SK-N-SH treated with all-trans-retinoic acid at 6 μM for 48 hours (cell line): ENCODE results near the gene FBXW12.

Source experiments
- ATAC-seq: fragments of 200-7000 bp; cut with Tn5 transposase; 3 replicates; pipeline ENCODE4 v1.9.1; 2020; ENCODE audit warnings: mild to moderate bottlenecking, moderate library complexity
- ARNTL ChIP-seq: fragments of 450-650 bp; formaldehyde crosslinking; IDR thresholded peaks from 2 replicates; pipeline ENCODE4 v1.5.0; 2020; ENCODE audit warnings: low read depth, mild to moderate bottlenecking, moderate library complexity, borderline replicate concordance
- BACH2 ChIP-seq: fragments of 250-450 bp; sonication (Bioruptor Pico); IDR thresholded peaks from 2 replicates; pipeline ENCODE4 v1.9.0; 2021; ENCODE audit warnings: mild to moderate bottlenecking, borderline replicate concordance
- CREB5 ChIP-seq: fragments of 250-450 bp; sonication (Bioruptor Pico); IDR thresholded peaks from 2 replicates; pipeline ENCODE4 v1.5.1; 2020; ENCODE audit warnings: low read depth, mild to moderate bottlenecking, moderate library complexity
- CSDC2 ChIP-seq: fragments of 250-450 bp; sonication (Bioruptor Pico); IDR thresholded peaks from 2 replicates; pipeline ENCODE4 v1.5.0; 2020; ENCODE audit warnings: mild to moderate bottlenecking, moderate library complexity
- CSRNP3 ChIP-seq: fragments of 250-450 bp; sonication (Bioruptor Pico); IDR thresholded peaks from 2 replicates; pipeline ENCODE4 v1.5.1; 2021; ENCODE audit warnings: mild to moderate bottlenecking, moderate library complexity
- ESRRG ChIP-seq: fragments of 250-450 bp; sonication (Bioruptor Pico); IDR thresholded peaks from 2 replicates; pipeline ENCODE4 v1.6.1; 2021; ENCODE audit warnings: mild to moderate bottlenecking
- ISL1 ChIP-seq: fragments of 250-450 bp; sonication (Bioruptor Pico); IDR thresholded peaks from 2 replicates; pipeline ENCODE4 v2.1.2; 2022; ENCODE audit warnings: mild to moderate bottlenecking, moderate library complexity
- OSR1 ChIP-seq: fragments of 250-450 bp; sonication (Bioruptor Pico); IDR thresholded peaks from 2 replicates; pipeline ENCODE4 v1.8.0; 2022; ENCODE audit warnings: moderate library complexity, mild to moderate bottlenecking, inconsistent platforms
- PATZ1 ChIP-seq: fragments of 250-450 bp; sonication (Bioruptor Pico); IDR thresholded peaks from 2 replicates; pipeline ENCODE4 v1.8.0; 2020; ENCODE audit warnings: mild to moderate bottlenecking, moderate library complexity, borderline replicate concordance
- POU6F1 ChIP-seq: fragments of 250-450 bp; sonication (Bioruptor Pico); IDR thresholded peaks from 2 replicates; pipeline ENCODE4 v1.8.0; 2021; ENCODE audit warnings: low read depth, mild to moderate bottlenecking, moderate library complexity, borderline replicate concordance
- PPARA ChIP-seq: fragments of 250-450 bp; sonication (Bioruptor Pico); IDR thresholded peaks from 2 replicates; pipeline ENCODE4 v1.5.0; 2020; ENCODE audit warnings: mild to moderate bottlenecking, borderline replicate concordance
- RARB ChIP-seq: fragments of 250-450 bp; sonication (Bioruptor Pico); IDR thresholded peaks from 2 replicates; pipeline ENCODE4 v1.8.0; 2021; ENCODE audit warnings: mild to moderate bottlenecking, moderate library complexity
- SNAI2 ChIP-seq: fragments of 250-450 bp; sonication (Bioruptor Pico); IDR thresholded peaks from 2 replicates; pipeline ENCODE4 v1.5.0; 2020; ENCODE audit warnings: mild to moderate bottlenecking, moderate library complexity
- TCF4 ChIP-seq: fragments of 250-450 bp; sonication (Bioruptor Pico); IDR thresholded peaks from 2 replicates; pipeline ENCODE4 v1.8.0; 2021; ENCODE audit warnings: mild to moderate bottlenecking, moderate library complexity, borderline replicate concordance
- TOX ChIP-seq: fragments of 250-450 bp; sonication (Bioruptor Pico); IDR thresholded peaks from 2 replicates; pipeline ENCODE4 v1.8.0; 2021; ENCODE audit warnings: mild to moderate bottlenecking, moderate library complexity, borderline replicate concordance
- TSHZ2 ChIP-seq: fragments of 250-450 bp; sonication (Bioruptor Pico); IDR thresholded peaks from 2 replicates; pipeline ENCODE4 v1.5.0; 2020; ENCODE audit warnings: mild to moderate bottlenecking, moderate library complexity
- ZC3H10 ChIP-seq: fragments of 250-450 bp; sonication (Bioruptor Pico); IDR thresholded peaks from 2 replicates; pipeline ENCODE4 v1.5.1; 2021; ENCODE audit warnings: mild to moderate bottlenecking, moderate library complexity
- ZFP3 ChIP-seq: fragments of 250-450 bp; sonication (Bioruptor Pico); IDR thresholded peaks from 2 replicates; pipeline ENCODE4 v1.5.0; 2020; ENCODE audit warnings: mild to moderate bottlenecking, moderate library complexity
- ZFP30 ChIP-seq: fragments of 450-650 bp; formaldehyde crosslinking; IDR thresholded peaks from 2 replicates; pipeline ENCODE4 v1.5.0; 2022; ENCODE audit warnings: mild to moderate bottlenecking, moderate library complexity
- ZNF565 ChIP-seq: fragments of 450-650 bp; formaldehyde crosslinking; conservative IDR thresholded peaks from 2 replicates; pipeline ENCODE4 v1.5.0; 2020; ENCODE audit warnings: low read depth, mild to moderate bottlenecking, moderate library complexity
- ZNF70 ChIP-seq: fragments of 450-650 bp; formaldehyde crosslinking; IDR thresholded peaks from 2 replicates; pipeline ENCODE4 v1.5.0; 2020; ENCODE audit warnings: mild to moderate bottlenecking, moderate library complexity
- ZNF8 ChIP-seq: fragments of 450-650 bp; formaldehyde crosslinking; IDR thresholded peaks from 2 replicates; pipeline ENCODE4 v1.5.0; 2020; ENCODE audit warnings: mild to moderate bottlenecking, moderate library complexity

Gene FBXW12

GRCh38 chr3:48353987-48354386 lies 18.0 kb upstream of the FBXW12 start (continued):
- no peak for TF ChIP-seq ZFP3 (CRISPR knock-in tag)

- no peak for ATAC-seq
- TF ChIP-seq SNAI2 (CRISPR knock-in tag): no peak
- no peak for TF ChIP-seq ZFP30 (CRISPR knock-in tag)
- TF ChIP-seq BACH2 (CRISPR knock-in tag): no peak
- TF ChIP-seq PATZ1 (CRISPR knock-in tag): no peak
- no peak for TF ChIP-seq ZC3H10
- no peak for TF ChIP-seq CSRNP3 (CRISPR knock-in tag)
- no peak for TF ChIP-seq ARNTL (CRISPR knock-in tag)
- no peak for TF ChIP-seq ZNF8 (CRISPR knock-in tag)
- no peak for TF ChIP-seq OSR1 (CRISPR knock-in tag)
- TF ChIP-seq PPARA (CRISPR knock-in tag): no peak
- no peak for TF ChIP-seq CSDC2 (CRISPR knock-in tag)
- no peak for TF ChIP-seq ZFP3 (CRISPR knock-in tag)
- no peak for TF ChIP-seq TSHZ2 (CRISPR knock-in tag)
- TF ChIP-seq TCF4 (CRISPR knock-in tag): no peak
- no peak for TF ChIP-seq ZNF70
- TF ChIP-seq POU6F1 (CRISPR knock-in tag): no peak
- no peak for TF ChIP-seq ISL1 (CRISPR knock-in tag)
- no peak for TF ChIP-seq RARB (CRISPR knock-in tag)
- TF ChIP-seq, all 23 proteins: peak for 0
These were observed 15.6 kb upstream of the FBXW12 start for GRCh38 chr3:48356419-48356818.

GRCh38 chr3:48361928-48362327 lies 10.1 kb upstream of the FBXW12 start:
- no peak for ATAC-seq
- TF ChIP-seq ARNTL (CRISPR knock-in tag) (no peak), ESRRG (CRISPR knock-in tag) (no peak), CREB5 (no peak), POU6F1 (CRISPR knock-in tag) (no peak), CSRNP3 (CRISPR knock-in tag) (no peak), ZNF8 (CRISPR knock-in tag) (no peak), PPARA (CRISPR knock-in tag) (no peak), ZNF70 (no peak), SNAI2 (CRISPR knock-in tag) (no peak), TSHZ2 (CRISPR knock-in tag) (no peak), ZFP30 (CRISPR knock-in tag) (no peak), RARB (CRISPR knock-in tag) (no peak), ZNF565 (no peak), TOX (CRISPR knock-in tag) (no peak)
